IPS DF 4.7 (cell line): ENCODE data around the gene AKNA.
"Not testable (repeated sequence)": the region's sequence is repeated elsewhere in the genome, so short reads cannot be mapped to it uniquely, and the experiment has no call there.

Source experiments
- DNase-seq: peaks from one replicate; pipeline ENCODE4 v3.0.0-alpha.2; 2013; ENCODE audit warnings: low spot score; ENCODE audit errors: extremely low read depth

Gene AKNA

DNA sequence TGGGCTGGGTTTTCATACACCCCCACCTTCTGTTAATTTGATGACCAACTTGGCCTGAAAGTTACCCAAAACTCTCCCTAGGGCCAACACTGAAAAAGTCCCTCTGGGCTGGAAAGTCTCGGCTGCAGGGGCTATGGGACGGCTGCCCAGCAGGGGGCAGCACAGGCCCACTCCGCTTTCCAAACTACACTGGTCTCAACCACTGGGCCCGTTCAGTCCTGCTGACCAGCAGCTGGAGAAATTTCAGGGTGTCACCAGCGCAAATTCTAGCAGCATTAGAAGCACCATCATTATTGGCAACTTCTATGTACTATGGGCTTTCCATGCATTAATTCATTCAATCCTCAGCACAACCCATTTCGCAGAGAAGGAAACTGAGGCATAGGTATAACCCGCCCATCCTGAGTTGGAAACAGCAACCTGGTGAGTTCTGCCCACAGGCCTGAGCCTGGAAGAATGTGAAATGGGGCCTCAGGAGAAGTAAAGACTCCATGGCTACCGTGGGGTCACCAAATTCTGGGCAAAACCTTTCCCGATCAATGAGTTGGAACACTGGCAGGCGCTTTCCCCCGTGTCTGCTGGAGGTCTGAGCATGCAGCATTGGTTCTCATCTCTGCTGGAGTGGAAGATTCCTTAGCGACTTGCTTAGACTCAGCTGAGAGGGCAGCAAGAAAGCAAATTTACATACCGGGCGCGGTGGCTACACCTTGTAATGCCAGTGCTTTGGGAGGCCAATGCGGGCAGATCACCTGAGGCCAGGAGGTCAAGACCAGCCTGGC is 48.5 kb downstream of the AKNA start:
- no peak for DNase-seq

DNA sequence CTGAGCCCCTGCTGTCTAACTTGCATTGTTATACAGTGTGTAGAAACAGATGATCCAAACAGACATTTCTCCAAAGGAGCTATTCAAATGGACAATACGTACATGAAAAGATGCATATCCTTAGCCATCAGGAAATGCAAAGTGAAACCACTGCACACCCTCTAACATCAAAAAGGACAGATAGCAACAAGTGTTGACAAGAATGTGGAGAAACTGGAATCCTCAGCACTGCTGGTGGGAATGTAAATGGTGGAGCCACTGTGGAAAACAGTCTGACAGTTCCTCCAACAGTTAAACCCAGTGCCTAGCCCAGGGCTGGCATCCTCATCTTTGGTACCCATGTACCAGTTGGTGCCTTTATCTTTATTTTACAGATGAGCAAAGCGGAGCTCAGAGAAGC is 49.6 kb downstream of the AKNA start:
- no peak for DNase-seq

- no peak for DNase-seq
These were observed 50.9 kb downstream of the AKNA start for GRCh38 chr9:114336699-114337395.

- DNase-seq, result no peak
These were observed 51.6 kb downstream of the AKNA start for GRCh38 chr9:114336157-114336556.

DNA sequence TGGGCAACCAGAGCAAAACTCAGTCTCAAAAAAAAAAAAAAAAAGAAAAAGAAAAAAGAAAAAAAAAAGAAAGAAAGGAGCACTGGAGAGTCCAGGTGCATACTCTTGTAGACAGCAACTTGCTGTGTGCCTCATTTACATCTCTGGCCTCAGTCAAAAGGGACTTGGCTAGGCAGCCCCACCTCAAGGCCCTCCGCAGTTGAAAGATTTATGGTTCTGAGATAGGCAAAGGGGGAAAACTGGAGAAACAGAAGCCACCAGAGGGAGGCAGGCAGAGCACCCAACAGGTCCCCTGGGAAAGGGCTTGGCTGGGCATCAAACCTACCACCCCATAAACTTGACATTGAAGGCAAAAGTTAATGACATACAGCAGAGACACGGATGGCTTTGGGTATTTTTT is 52.0 kb downstream of the AKNA start:
- DNase-seq, result no peak

GRCh38 chr9:114334490-114334889 is 53.3 kb downstream of the AKNA start:
- DNase-seq, result no peak

DNA sequence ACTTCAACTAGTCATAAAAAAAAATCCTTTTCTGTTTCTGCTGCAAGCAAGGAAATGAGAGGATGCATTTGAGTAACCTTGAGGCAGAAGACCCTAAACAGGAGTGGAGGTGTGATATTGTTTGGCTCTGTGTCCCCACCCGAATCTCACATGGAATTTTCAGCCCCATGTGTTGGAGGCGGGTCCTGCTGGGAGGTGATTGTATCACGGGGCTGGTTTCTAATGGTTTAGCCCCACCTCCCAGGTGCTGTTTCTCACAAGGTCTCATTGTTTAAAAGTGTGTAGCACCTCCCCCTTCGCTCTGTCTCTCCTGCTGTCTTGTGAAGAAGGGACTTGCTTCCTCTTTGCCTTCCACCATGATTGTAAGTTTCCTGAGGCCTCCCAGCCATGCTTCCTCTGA is 54.1 kb downstream of the AKNA start:
- DNase-seq, result not testable (repeated sequence)

- DNase-seq, result not testable (repeated sequence)
These were observed 55.2 kb downstream of the AKNA start for GRCh38 chr9:114332474-114333040.

DNA sequence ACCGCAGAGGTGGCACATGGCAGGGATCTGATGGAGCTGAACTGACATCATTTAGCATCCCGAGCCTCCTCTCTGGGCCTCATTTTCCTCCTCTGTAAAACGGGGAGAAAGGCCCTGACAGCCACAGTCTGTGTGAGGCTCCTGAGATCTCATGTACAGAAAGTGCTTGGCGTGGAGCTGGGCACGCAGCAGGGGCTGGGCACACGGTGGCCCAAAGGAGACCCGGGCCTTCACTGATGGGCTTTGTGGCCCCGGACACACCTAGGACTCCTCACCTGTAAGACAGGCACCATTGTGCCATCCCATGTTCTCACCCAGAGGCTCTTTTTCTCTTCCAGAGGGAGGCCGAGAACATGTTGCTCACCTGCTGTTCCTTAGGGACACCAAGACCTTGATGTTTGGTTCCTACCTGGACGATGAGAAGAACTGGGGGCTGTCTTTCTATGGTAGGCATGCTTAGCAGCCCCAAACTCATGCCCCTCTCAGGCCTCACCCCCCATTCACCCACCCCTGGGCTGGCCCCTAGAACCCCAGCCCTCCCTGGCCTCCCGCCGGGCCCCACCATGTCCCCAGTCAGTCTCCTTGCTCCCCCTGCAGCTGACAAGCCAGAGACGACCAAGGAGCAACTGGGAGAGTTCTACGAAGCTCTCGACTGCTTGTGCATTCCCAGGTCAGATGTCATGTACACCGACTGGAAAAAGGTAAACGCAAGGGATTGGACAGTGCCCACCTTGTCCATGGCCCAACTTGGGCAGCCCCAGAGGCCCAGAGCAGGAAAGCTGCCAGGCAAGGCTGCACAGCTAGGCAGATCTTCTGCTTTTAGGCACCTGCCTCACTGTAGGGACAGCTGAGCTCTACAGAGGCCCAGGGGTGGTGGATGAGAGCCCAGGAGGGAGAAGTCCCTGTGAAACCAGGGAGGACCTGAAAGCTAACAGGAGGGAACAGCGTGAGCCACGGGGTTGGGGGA is 56.3 kb downstream of the AKNA start:
- not testable (repeated sequence) for DNase-seq

DNA sequence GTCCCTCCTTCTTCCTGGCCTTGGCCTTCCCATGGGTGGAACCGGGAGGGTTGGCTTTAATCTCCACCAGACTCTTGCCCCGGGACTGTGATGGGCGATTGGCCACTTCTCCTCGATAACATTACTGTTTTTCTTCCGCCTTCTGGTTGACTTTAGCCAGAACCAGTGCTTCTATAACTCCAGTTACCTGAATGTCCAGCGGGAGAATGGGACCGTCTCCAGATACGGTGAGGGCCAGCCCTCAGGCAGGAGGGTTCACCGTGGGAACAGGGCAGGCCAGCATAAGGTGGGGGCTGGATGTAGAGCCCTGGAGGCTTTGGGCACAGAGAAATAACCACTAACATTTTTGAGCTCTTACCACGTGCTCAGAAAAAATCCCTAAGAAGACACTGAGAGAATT is 57.1 kb downstream of the AKNA start:
- no peak for DNase-seq

DNA sequence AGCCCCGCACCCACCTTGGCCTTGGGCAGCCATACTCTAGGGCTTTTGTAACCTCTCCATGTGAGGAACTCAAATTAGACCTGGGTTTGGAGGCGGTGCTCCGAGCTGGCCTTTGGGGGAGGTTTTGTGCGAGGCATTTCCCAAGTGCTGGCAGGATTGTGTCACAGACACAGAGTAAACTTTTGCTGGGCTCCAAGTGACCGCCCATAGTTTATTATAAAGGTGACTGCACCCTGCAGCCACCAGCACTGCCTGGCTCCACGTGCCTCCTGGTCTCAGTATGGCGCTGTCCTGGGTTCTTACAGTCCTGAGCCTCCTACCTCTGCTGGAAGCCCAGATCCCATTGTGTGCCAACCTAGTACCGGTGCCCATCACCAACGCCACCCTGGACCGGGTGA is 58.2 kb downstream of the AKNA start, which contains the start of gene ORM2:
TSS of gene ORM2 (plus strand) at position 245 of the 398 bp plus-strand sequence. CDS start at position 281, 36 bp downstream.
- not testable (repeated sequence) for DNase-seq

GRCh38 chr9:114328937-114329624 is 58.7 kb downstream of the AKNA start:
- not testable (repeated sequence) for DNase-seq

DNA sequence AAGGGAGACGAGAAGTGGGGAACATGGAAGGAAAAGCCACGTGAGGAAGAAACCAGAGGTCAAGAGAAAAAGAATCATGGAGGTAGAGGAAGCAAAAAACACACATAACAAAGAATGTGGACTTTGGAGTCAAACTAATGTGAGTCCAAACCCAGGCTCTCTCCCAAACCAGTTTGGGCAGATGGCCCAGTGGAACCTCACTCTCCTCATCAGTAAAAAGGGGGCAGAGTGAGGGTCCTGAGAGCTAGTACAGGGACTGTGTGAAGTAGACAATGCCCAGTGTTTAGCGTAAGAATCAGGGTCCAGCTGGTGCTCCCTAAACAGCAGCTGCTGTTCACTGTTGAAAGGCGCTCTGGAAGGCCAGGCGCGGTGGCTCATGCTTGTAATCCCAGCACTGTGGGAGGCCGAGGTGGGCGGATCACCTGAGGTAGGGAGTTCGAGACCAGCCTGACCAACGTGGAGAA is 59.4 kb downstream of the AKNA start:
- not testable (repeated sequence) for DNase-seq

DNA sequence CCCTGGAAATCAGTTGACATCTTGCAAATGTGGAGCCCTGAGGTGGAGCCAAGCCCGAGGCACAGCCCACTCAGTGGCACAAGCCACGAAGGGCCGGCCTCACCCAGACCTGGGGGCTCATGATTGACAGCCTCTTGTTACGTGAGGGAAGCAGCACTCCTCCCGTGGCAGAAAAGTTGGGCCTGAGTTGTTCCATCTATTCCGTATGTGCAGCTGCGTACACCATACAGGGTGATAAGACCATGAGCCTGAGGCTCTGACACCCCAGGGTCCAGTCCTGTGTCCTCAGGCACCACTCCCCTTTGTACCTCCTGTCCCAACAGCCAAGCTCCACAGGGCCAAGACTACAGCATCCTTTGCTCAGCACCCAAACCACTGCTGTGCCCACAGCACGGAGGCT is 60.0 kb downstream of the AKNA start:
- DNase-seq, result no peak

- not testable (repeated sequence) for DNase-seq
These were observed 62.0 kb downstream of the AKNA start for GRCh38 chr9:114325684-114326254.

- not testable (repeated sequence) for DNase-seq
These were observed 62.8 kb downstream of the AKNA start for GRCh38 chr9:114324965-114325364.

DNA sequence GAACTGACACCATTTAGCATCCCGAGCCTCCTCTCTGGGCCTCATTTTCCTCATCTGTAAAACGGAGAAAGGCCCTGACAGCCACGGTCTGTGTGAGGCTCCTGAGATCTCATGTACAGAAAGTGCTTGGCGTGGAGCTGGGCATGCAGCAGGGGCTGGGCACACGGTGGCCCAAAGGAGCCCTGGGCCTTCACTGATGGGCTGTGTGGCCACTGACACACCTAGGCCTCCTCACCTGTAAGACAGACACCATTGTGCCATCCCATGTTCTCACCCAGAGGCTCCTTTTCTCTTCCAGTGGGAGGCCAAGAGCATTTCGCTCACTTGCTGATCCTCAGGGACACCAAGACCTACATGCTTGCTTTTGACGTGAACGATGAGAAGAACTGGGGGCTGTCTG is 63.3 kb downstream of the AKNA start:
- DNase-seq, result no peak

DNA sequence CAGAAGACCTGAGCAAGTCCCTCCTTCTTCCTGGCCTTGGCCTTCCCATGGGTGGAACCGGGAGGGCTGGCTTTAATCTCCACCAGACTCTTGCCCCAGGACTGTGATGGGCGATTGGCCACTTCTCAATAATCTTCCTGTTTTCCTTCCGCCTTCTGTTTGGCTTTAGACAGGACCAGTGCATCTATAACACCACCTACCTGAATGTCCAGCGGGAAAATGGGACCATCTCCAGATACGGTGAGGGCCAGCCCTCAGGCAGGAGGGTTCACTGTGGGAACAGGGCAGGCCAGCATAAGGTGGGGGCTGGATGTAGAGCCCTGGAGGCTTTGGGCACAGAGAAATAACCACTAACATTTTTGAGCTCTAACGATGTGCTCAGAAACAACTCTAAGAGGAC is 63.9 kb downstream of the AKNA start:
- DNase-seq, result not testable (repeated sequence)

- DNase-seq, result not testable (repeated sequence)
These were observed 64.8 kb downstream of the AKNA start, which contains the start of gene ORM1 for GRCh38 chr9:114322831-114323531. TSS of gene ORM1 (plus strand) at chr9:114323098. CDS start at chr9:114323134, 36 bp downstream.
